Measurements from ENCODE around the gene DEAF1. TPM values are rescaled to one million over a fixed set of nuclear protein-coding genes. Genes with fewer than 3 reads are reported as not detected.

The DEAF1 gene
- total RNA-seq, 2 donors from 2014 or later = 44.1 to 51.9 TPM

DNA sequence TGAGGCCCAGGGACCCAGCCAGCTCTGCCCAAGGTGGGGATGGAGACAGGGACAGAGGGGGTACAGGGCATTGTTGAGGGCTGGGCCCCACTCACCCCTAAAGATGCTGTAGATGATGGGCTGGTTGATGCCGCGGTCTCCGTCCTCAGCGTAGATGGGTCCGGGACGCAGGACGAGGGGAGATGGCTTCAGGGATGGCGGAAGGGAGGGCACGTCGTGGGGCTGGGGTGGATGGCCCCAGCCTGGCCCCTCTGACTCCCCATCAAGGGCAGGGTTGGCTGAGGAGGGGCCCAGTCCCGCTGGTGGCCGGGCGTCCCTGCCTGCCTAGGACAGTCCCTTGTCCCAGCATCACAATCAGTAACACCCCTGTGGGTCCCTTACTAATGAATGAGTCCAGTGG is 74.8 kb downstream of the DEAF1 start:
- Histone ChIP-seq H3K27me3 (ENCODE audit: control insufficient read depth, insufficient read depth, low read length, poor library complexity, severe bottlenecking) (no peaks in the 10 kb centered on the region), H3K9me3 (ENCODE audit: control insufficient read depth, low read length) (no peaks in the 10 kb centered on the region), H3K36me3 (ENCODE audit: control insufficient read depth, insufficient read depth, low read length) (no peaks in the 10 kb centered on the region), H3K4me1 (ENCODE audit: control insufficient read depth, insufficient read depth, low read length) (no peaks in the 10 kb centered on the region), H3K27ac (ENCODE audit: low read depth, low read length) (no peak overlapping the region), H3K9ac (ENCODE audit: extremely low read depth, low read length, poor library complexity, severe bottlenecking) (no peak overlapping the region), H3K4me3 (ENCODE audit: low read length) (no peak overlapping the region)
- Mint-ChIP-seq H3K27me3 (ENCODE audit: insufficient read depth) (no peaks in the 10 kb centered on the region), H3K9me3 (no peaks in the 10 kb centered on the region), H3K36me3 (ENCODE audit: low read depth) (peaks cover 3% of the 10 kb centered on the region), H3K4me3 (no peak overlapping the region), H3K4me1 (no peaks in the 10 kb centered on the region), H3K27ac (no peak overlapping the region)
- TF ChIP-seq, protein P1, sequence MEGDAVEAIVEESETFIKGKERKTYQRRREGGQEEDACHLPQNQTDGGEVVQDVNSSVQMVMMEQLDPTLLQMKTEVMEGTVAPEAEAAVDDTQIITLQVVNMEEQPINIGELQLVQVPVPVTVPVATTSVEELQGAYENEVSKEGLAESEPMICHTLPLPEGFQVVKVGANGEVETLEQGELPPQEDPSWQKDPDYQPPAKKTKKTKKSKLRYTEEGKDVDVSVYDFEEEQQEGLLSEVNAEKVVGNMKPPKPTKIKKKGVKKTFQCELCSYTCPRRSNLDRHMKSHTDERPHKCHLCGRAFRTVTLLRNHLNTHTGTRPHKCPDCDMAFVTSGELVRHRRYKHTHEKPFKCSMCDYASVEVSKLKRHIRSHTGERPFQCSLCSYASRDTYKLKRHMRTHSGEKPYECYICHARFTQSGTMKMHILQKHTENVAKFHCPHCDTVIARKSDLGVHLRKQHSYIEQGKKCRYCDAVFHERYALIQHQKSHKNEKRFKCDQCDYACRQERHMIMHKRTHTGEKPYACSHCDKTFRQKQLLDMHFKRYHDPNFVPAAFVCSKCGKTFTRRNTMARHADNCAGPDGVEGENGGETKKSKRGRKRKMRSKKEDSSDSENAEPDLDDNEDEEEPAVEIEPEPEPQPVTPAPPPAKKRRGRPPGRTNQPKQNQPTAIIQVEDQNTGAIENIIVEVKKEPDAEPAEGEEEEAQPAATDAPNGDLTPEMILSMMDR (conservative IDR thresholded peaks at IDR 0.05) = no peak
- WGBS, 2 experiments (ENCODE audit: insufficient coverage in 1 of 2, insufficient read length in 1 of 2) = 96 to 99% methylated on average over 13 of the region's 13 CpGs
- DNase-seq = no peak

DNA sequence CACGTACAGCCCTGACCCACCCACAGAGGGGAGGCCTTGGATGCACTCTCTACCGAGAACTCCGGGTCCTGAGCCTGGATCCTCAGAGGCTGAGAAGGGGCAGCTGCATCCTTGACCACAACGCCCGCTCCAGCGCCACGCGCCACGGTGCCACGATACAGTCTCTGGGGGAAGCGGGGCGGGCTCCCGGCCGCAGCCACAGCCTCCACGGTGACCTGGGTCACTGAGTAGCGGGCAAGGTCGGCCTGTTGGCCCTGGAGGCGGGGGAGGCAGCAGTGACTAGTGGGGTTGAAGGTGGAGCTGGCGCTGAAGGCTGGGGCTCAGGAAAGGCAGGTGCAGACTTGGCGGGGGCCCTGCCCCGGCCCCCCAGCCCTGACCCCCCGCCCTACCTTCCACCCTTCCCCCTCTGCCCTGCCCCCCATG is 75.4 kb downstream of the DEAF1 start:
- no peak overlapping the region for H3K27ac ChIP-seq (ENCODE audit: low read depth, low read length)
- no peaks in the 10 kb centered on the region for H3K4me1 ChIP-seq (ENCODE audit: control insufficient read depth, insufficient read depth, low read length)
- H3K4me3 ChIP-seq (ENCODE audit: low read length) = no peak overlapping the region
- no peaks in the 10 kb centered on the region for H3K27me3 Mint-ChIP-seq (ENCODE audit: insufficient read depth)
- H3K36me3 ChIP-seq (ENCODE audit: control insufficient read depth, insufficient read depth, low read length) = no peaks in the 10 kb centered on the region
- DNase-seq = no peak
- no peaks in the 10 kb centered on the region for H3K27me3 ChIP-seq (ENCODE audit: control insufficient read depth, insufficient read depth, low read length, poor library complexity, severe bottlenecking)
- H3K27ac Mint-ChIP-seq = no peak overlapping the region
- no peak overlapping the region for H3K4me3 Mint-ChIP-seq
- H3K9me3 Mint-ChIP-seq = no peaks in the 10 kb centered on the region
- H3K4me1 Mint-ChIP-seq = no peaks in the 10 kb centered on the region
- peaks cover 3% of the 10 kb centered on the region for H3K36me3 Mint-ChIP-seq (ENCODE audit: low read depth)
- no peak overlapping the region for H3K9ac ChIP-seq (ENCODE audit: extremely low read depth, low read length, poor library complexity, severe bottlenecking)
- WGBS, 2 experiments (ENCODE audit: insufficient coverage in 1 of 2, insufficient read length in 1 of 2) = 94 to 97% methylated on average over 6 to 18 of the region's 22 CpGs
- H3K9me3 ChIP-seq (ENCODE audit: control insufficient read depth, low read length) = no peaks in the 10 kb centered on the region
- TF ChIP-seq, protein P1 (conservative IDR thresholded peaks at IDR 0.05) = no peak

DNA sequence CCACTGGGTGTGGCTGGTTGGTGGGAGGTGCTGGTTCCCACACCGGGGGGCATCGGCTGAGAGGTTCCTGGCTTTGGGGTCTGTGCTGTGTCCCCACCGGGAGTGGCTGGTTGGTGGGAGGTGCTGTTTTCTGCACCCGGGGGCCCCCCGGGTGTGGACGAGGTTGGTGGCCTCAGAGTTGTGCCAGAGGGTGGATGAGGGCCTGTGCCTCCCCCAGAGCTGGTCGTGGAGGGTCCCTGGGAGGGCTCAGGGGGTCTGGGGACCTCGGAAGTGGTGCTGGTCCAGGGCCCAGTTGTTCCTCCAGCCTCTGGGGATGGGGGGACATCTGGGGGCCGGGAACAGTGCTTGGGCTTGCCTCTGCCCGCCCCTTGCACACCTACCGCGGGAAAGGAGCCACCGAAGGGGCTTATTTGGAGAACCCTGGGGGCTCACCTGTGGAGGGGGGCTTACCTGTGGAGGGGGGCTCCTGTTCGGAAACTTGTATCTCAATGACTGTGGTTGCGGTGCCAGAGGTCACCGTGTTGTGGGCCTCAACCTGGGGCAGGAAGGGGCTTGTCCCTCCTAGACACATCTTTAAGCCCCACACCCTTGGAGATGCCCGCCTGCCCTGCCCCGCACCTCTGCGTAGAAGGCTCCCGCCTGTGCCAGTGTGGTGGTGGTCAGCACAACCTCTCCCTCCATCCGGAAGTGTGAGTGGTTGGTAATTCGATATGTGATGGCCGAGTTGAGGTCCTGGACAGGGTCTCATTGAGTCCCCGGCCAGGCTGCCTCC is 76.0 kb downstream of the DEAF1 start:
- no peak for DNase-seq
- Mint-ChIP-seq H3K9me3 (no peaks in the 10 kb centered on the region), H3K4me3 (no peak overlapping the region), H3K27ac (no peak overlapping the region), H3K36me3 (ENCODE audit: low read depth) (peaks cover 3% of the 10 kb centered on the region), H3K27me3 (ENCODE audit: insufficient read depth) (no peaks in the 10 kb centered on the region), H3K4me1 (no peaks in the 10 kb centered on the region)
- WGBS, 2 experiments (ENCODE audit: insufficient coverage in 1 of 2, insufficient read length in 1 of 2) = 95 to 98% methylated on average over 7 to 23 of the region's 24 CpGs
- Histone ChIP-seq H3K27ac (ENCODE audit: low read depth, low read length) (no peak overlapping the region), H3K9me3 (ENCODE audit: control insufficient read depth, low read length) (no peaks in the 10 kb centered on the region), H3K36me3 (ENCODE audit: control insufficient read depth, insufficient read depth, low read length) (peaks cover 4% of the 10 kb centered on the region), H3K9ac (ENCODE audit: extremely low read depth, low read length, poor library complexity, severe bottlenecking) (no peak overlapping the region), H3K27me3 (ENCODE audit: control insufficient read depth, insufficient read depth, low read length, poor library complexity, severe bottlenecking) (no peaks in the 10 kb centered on the region), H3K4me1 (ENCODE audit: control insufficient read depth, insufficient read depth, low read length) (no peaks in the 10 kb centered on the region), H3K4me3 (ENCODE audit: low read length) (no peak overlapping the region)
- TF ChIP-seq, protein P1 (conservative IDR thresholded peaks at IDR 0.05) = no peak

Data from endodermal cell (in vitro differentiated cells).